Measurements from ENCODE around the gene CCDC47. TPM values are rescaled to one million over a fixed set of nuclear protein-coding genes. Genes with fewer than 3 reads are reported as not detected.

The CCDC47 gene
- total and polyA plus RNA-seq, 2 of the 13 experiments (the other 11 are each of a cell fraction or from before 2014, with no cell fraction given), result 59.3 to 99.5 TPM

- TF ChIP-seq TFDP2 (CRISPR knock-in tag; IDR thresholded peaks at IDR 0.05) (no peak), HDAC2 (CRISPR knock-in tag; IDR thresholded peaks at IDR 0.05) (no peak)
Measured at GRCh38 chr17:63707151-63707550, 66.2 kb downstream of the CCDC47 start (continued).

GRCh38 chr17:63706336-63707082, 66.9 kb downstream of the CCDC47 start:
- no peak overlapping the region for H3K4me2 ChIP-seq (ENCODE audit: low read depth, low read length)
- ATAC-seq (no peak), DNase-seq (ENCODE audit: low spot score) (no peak), FAIRE-seq (no peak)
- TF ChIP-seq ZNF496 (CRISPR knock-in tag; IDR thresholded peaks at IDR 0.05; ENCODE audit: insufficient replicate concordance), result no peak
- TF ChIP-seq ZNF580 (CRISPR knock-in tag; IDR thresholded peaks at IDR 0.05; ENCODE audit: borderline replicate concordance, low read depth), result no peak
- TF ChIP-seq DDIT3 (CRISPR knock-in tag; IDR thresholded peaks at IDR 0.05), result no peak
- no peak for TF ChIP-seq CEBPG (CRISPR knock-in tag; IDR thresholded peaks at IDR 0.05)
- TF ChIP-seq ZNF121 (CRISPR knock-in tag; IDR thresholded peaks at IDR 0.05), result no peak
- no peak for TF ChIP-seq ZNF343 (CRISPR knock-in tag; IDR thresholded peaks at IDR 0.05)
- no peak overlapping the region for H2AFZ ChIP-seq (ENCODE audit: low read length)
- ChIA-PET CTCF (ENCODE audit: low intra/inter-chr PET ratio, low total read pairs) (no interaction called here), POLR2A (no interaction called here)
- no peak overlapping the region for H3K9ac ChIP-seq (ENCODE audit: insufficient read depth, low read depth, low read length)
- BruUV-seq (replicated peaks), result no TSS peak
- H3K79me2 ChIP-seq (ENCODE audit: insufficient read depth, low read length), result no peaks in the 10 kb centered on the region
- in situ Hi-C loops (cut with HindIII; ENCODE audit: extremely low pct_ligation_motif_present, low pct_unique_long_range_greater_than_20kb), result no loop called here
- intact Hi-C loops (cut with micrococcal nuclease; ENCODE audit: unreplicated experiment), result no loop called here
- H3K36me3 ChIP-seq (replicated peaks in 1 of 2; ENCODE audit: control insufficient read depth in 1 of 2, insufficient read depth in 2 of 2, low read length in 2 of 2), result peaks cover 7 to 23% of the 10 kb centered on the region in 2 experiments; a peak in 4 of 5 replicates
- WGBS (ENCODE audit: low lambda C conversion rate), result 97% methylated on average over 7 of the region's 7 CpGs
- H3K27ac ChIP-seq (ENCODE audit: extremely low read length, insufficient read depth, low read length), result no peak overlapping the region
- no peaks in the 10 kb centered on the region for H3K9me3 ChIP-seq (ENCODE audit: low read length)
- no peak overlapping the region for H3K4me3 ChIP-seq (replicated peaks in 1 of 3; ENCODE audit: insufficient read depth in 1 of 3, low read depth in 2 of 3, low read length in 3 of 3)
- no peaks in the 10 kb centered on the region for H3K27me3 ChIP-seq (ENCODE audit: control insufficient read depth in 1 of 2, insufficient read depth in 2 of 2, low read length in 2 of 2)
- H4K20me1 ChIP-seq (ENCODE audit: insufficient read depth, low read length), result no peaks in the 10 kb centered on the region
- no peaks in the 10 kb centered on the region for H3K4me1 ChIP-seq (ENCODE audit: insufficient read depth, low read length)
